ENCODE data around the gene SNX5.

- TF ChIP-seq CTCF (IDR thresholded peaks at IDR 0.05; ENCODE audit: insufficient read depth, low read length, poor library complexity, severe bottlenecking): no peak
- no peak for TF ChIP-seq EZH2phosphoT487 (conservative IDR thresholded peaks at IDR 0.05; ENCODE audit: low read length)
These were observed 72.9 kb downstream of the SNX5 start for GRCh38 chr20:17895641-17896171.

Measured in SU-DHL-6 (cell line).